CD4-positive, alpha-beta T cell treated with Interleukin-12 subunit alpha and Interleukin-12 subunit beta, for 1 hour (primary cell): ENCODE data around the gene CHST9.
"Not testable (repeated sequence)": the region's sequence is repeated elsewhere in the genome, so short reads cannot be mapped to it uniquely, and the experiment has no call there.

Experiments used
- DNase-seq: peaks from one replicate; pipeline ENCODE4 v3.0.0-alpha.2; 2020

CHST9 gene

GRCh38 chr18:27165412-27165811 lies 19.7 kb downstream of the CHST9 start:
- DNase-seq: no peak

GRCh38 chr18:27164905-27165304 lies 20.2 kb downstream of the CHST9 start:
- DNase-seq: no peak

GRCh38 chr18:27163197-27163716 lies 21.9 kb downstream of the CHST9 start:
- DNase-seq: not testable (repeated sequence)

GRCh38 chr18:27149240-27149639 lies 35.9 kb downstream of the CHST9 start:
- not testable (repeated sequence) for DNase-seq

GRCh38 chr18:27144672-27145071 lies 40.4 kb downstream of the CHST9 start:
- DNase-seq: no peak

- no peak for DNase-seq
These were observed 41.4 kb downstream of the CHST9 start for GRCh38 chr18:27143580-27144287.

GRCh38 chr18:27142891-27143290 lies 42.2 kb downstream of the CHST9 start:
- no peak for DNase-seq

GRCh38 chr18:27141876-27142275 lies 43.2 kb downstream of the CHST9 start:
- DNase-seq: no peak

- no peak for DNase-seq
These were observed 47.0 kb downstream of the CHST9 start for GRCh38 chr18:27138079-27138478.

- DNase-seq: no peak
These were observed 48.9 kb downstream of the CHST9 start for GRCh38 chr18:27136208-27136535.

- no peak for DNase-seq
These were observed 49.5 kb downstream of the CHST9 start for GRCh38 chr18:27135504-27136207.

- DNase-seq: no peak
These were observed 55.0 kb downstream of the CHST9 start for GRCh38 chr18:27130065-27130630.

GRCh38 chr18:27124196-27124595 lies 60.9 kb downstream of the CHST9 start:
- DNase-seq: no peak

GRCh38 chr18:27121108-27121507 lies 64.0 kb downstream of the CHST9 start:
- DNase-seq: no peak

GRCh38 chr18:27120246-27120645 lies 64.9 kb downstream of the CHST9 start:
- no peak for DNase-seq

GRCh38 chr18:27118973-27119372 lies 66.1 kb downstream of the CHST9 start:
- no peak for DNase-seq

- no peak for DNase-seq
These were observed 70.3 kb downstream of the CHST9 start for GRCh38 chr18:27114842-27115241.

GRCh38 chr18:27113358-27113757 lies 71.8 kb downstream of the CHST9 start:
- no peak for DNase-seq

GRCh38 chr18:27110319-27110718 lies 74.8 kb downstream of the CHST9 start:
- no peak for DNase-seq

- no peak for DNase-seq
These were observed 75.7 kb downstream of the CHST9 start for GRCh38 chr18:27109451-27109850.

GRCh38 chr18:27108842-27109241 lies 76.3 kb downstream of the CHST9 start:
- DNase-seq: no peak

- no peak for DNase-seq
These were observed 80.4 kb downstream of the CHST9 start for GRCh38 chr18:27104743-27105142.

- DNase-seq: no peak
These were observed 90.5 kb downstream of the CHST9 start for GRCh38 chr18:27094621-27095020.

GRCh38 chr18:27093290-27093689 lies 91.8 kb downstream of the CHST9 start:
- not testable (repeated sequence) for DNase-seq
